NCI-H69 (cell line): Measurements from ENCODE around the gene ALG9.
"Not testable (repeated sequence)": the region's sequence is repeated elsewhere in the genome, so short reads cannot be mapped to it uniquely, and the experiment has no call there.

ENCODE experiments used
- DNase-seq: peaks from one replicate; lab custom pipeline; 2025; lab: John Stamatoyannopoulos, UW

ALG9 gene, protein sequence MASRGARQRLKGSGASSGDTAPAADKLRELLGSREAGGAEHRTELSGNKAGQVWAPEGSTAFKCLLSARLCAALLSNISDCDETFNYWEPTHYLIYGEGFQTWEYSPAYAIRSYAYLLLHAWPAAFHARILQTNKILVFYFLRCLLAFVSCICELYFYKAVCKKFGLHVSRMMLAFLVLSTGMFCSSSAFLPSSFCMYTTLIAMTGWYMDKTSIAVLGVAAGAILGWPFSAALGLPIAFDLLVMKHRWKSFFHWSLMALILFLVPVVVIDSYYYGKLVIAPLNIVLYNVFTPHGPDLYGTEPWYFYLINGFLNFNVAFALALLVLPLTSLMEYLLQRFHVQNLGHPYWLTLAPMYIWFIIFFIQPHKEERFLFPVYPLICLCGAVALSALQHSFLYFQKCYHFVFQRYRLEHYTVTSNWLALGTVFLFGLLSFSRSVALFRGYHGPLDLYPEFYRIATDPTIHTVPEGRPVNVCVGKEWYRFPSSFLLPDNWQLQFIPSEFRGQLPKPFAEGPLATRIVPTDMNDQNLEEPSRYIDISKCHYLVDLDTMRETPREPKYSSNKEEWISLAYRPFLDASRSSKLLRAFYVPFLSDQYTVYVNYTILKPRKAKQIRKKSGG

DNA sequence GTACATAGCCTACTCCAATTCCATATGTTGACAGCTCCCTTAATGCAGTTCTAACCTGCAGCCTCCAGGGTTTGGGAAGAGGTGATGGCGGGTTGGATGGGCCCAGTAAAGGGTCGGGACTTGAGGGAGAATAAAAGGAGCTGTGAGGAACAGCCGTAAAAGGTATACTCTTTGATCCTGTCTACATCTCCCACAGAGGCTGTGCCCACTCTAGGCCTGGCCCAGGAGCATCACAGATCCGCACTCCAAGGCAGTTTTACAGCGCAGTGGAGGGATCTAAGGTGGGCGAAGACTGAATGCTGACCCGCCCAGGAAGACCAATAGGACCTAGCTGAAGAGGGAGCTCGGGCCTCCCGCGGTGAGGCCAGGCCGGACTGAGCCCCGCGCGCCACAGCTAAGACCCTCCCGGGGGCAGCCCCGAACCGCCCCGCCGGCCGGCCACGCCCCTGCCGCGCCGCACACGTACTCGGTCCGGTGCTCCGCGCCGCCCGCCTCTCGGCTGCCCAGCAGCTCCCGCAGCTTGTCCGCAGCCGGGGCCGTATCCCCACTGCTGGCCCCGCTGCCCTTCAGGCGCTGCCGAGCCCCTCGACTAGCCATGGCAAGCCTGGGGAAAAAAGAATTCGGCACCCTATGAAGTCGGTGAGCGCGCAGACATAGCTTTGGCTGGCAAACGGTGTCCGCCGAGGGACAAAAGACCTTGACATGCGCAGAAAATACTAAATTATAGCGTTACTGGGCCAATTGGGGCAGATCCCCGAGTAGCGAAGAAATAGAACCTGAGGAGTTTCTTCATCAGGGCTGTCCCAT, at the start of gene ALG9:
ALG9 (minus strand) TSS at position 696 of the 807 bp plus-strand sequence; CDS start at position 597, 99 bp downstream.
- peak; percentile 93 for DNase-seq

DNA sequence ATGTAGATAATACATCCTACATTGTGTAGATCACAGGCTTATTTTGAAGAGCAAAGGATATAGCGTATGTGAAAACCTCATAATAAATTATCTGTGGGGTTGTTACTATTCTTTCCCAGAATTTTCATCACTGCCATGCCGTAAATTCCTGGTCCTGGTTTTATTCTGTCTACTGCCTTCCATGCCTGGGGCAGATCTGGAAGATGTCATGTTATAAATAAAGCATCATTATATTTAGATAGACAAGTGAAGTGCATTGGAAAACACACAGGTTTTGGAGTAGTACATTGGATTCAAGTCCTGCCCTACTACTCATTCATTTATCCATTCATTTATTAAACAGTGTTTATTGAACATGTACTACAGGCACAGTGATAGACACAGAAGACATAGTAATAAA, 49.5 kb upstream of the ALG9 start:
- no peak for DNase-seq

DNA sequence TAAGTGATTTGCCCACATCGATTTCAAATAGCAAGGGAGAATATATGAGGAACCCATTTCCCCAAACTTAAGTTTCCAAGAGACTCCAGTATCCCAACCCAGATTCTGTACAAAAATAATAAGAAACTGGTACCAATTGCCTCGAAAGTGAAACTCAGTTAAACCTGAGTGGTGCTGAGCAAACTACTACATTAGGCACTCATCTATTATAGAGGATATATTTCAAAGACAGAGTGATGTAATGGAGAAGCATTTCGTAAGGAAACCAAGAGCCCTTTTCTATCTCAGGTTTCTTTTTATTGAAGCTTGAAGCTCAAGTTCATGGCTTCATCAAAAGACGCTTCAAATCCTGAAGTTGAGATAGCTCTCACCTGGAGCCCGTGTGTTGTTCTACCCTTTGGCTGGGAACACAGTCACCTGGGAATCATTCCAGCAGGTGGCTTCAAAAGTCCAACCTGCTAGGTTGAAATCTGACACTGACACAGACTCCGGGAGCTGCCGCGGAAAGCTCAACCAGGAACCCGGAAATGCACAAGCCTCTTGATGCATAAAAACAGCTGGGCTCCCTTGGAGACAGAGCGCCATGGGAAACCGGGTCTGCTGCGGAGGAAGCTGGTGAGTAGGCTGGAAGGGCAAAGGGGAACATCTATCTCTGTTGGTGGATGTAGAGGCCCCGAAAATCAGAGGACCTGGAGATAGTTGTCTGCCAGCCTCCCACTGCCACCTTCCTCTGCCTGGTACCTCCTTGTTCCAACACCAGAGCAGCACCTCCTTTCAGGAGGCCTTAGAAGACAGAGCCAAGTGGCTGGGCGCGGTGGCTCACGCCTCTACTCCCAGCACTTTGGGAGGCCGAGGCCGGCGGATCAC, 47.2 kb upstream of the ALG9 start, which contains the start of gene C11orf52:
C11orf52 (plus strand) TSS at position 524 of the 867 bp plus-strand sequence; CDS start at position 584, 60 bp downstream.
- DNase-seq: peak; percentile 98

DNA sequence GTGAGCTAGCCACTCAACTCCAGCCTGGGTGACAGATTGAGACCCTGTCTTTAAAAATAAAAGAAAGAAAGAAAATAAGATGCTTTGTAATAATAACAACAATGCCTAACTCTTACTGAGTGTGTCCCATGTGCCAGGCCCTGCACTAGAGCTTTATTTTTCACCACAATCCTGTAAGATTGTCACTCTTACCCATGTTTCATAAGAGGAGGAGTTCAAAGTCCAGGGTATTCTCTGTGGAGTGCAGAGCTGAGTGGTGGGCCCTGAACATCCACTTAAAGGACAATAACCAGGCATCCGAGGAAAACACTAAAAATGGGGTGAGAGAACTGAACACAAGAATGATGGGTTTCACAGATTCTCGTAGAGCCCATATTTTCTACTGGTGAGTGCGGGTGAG, 46.4 kb upstream of the ALG9 start:
- no peak for DNase-seq

DNA sequence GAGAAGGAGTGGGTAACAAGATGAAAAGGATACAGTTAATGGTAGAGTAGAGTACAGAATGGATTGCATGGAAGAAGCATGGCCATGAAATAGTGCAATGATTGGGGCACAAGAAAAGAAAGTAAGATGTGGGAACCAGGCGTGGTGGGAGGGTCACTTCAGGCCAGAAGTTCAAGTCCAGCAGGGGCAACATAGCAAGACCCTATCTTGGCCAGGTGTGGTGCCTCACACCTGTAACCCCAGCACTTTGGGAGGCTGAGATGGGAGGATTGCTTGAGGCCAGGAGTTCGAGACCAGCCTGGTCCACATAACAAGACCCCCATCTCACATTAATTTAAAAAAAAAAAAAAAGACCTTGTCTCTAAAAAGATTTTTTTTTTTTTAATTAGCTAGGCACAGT, 45.9 kb upstream of the ALG9 start:
- DNase-seq: no peak

DNA sequence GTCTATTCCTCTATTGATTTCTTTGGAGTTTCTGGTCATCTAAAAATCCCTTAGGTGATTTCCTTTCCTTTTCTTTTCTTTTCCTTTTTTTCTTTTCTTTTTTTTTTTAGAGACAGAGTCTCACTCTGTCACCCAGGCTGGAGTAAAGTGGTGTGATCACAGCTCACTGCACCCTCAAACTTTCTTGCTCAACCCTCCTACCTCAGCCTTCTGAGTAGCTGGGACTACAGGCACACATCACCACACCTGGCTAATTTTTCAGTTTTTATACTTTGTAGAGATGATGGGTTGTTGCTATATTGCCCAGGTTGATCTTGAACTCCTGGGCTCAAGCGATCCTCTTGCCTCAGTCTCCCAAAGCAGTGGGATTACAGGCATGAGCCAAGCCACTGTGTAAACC, 45.4 kb upstream of the ALG9 start:
- no peak for DNase-seq

DNA sequence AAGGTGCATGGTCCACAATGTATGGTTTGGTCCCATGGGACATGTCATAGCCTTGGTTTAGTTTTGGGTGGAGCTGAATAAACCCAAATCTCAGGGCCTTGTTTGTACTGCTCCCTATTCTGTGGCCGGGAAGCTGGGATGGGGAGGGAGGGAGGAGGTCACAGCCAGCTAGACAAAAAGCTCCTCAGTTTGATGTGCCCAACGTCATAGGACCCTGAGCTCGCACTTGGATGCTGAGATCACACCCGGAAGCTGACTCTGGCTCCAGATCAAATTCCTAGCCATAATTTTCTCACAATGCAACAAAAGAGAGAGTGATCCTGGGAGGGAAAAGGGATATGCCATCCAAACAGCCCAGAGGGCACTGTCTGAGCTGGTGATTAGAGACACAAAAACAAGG, 42.6 kb upstream of the ALG9 start:
- DNase-seq: peak; percentile 91

DNA sequence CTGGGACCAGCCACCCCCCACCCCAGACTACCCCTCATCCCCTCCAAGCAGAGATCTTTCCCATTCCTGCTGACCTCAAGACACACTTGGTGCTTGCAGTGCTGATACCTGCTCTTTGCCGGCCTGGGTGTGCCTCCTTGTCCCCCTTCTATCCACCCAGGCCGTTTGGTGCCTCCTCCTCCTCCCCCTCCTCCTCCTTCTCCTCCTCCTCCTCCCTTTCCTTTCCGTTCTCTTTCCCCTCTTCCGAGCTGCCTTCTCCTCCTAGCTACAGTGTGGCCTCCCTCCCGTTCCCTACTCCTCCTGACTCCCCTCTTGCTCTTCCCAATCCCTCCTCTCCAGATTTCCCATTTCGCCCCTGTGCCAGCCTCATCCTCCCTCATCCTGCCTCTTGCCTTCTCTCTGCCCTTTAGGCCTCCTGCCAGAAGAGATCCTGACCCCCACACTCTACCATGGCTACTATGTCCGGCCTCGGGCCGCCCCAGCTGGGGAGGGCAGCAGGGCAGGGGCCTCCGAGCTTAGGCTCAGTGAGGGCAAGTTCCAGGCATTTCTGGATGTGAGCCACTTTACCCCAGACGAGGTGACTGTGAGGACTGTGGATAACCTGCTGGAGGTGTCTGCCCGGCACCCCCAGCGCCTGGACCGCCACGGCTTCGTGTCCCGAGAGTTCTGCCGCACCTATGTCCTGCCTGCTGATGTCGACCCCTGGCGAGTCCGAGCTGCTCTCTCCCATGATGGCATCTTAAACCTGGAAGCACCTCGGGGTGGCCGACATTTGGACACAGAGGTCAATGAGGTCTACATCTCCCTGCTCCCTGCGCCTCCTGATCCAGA, 41.9 kb upstream of the ALG9 start:
- no peak for DNase-seq

DNA sequence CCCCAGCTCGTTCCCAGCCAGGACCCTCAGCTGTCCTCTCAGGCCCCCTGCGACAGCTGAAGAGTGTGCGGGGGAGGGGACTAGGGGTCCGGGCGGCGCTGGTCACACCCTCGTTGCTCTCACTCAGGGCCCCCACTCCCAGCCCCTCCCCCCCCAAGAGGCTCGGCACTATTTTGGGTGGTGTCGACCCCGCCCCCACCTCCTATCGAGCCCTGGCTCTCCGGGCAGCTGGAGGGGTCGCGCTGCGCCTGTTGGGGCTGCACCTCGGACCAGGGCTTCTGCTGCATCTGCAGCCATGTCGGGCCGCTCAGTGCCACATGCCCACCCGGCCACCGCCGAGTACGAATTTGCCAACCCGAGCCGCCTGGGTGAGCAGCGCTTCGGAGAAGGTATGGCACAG, 41.2 kb upstream of the ALG9 start, which contains the start of gene HSPB2:
HSPB2 (plus strand) TSS at position 200 of the 400 bp plus-strand sequence; CDS start at position 296, 96 bp downstream.
- DNase-seq: no peak

DNA sequence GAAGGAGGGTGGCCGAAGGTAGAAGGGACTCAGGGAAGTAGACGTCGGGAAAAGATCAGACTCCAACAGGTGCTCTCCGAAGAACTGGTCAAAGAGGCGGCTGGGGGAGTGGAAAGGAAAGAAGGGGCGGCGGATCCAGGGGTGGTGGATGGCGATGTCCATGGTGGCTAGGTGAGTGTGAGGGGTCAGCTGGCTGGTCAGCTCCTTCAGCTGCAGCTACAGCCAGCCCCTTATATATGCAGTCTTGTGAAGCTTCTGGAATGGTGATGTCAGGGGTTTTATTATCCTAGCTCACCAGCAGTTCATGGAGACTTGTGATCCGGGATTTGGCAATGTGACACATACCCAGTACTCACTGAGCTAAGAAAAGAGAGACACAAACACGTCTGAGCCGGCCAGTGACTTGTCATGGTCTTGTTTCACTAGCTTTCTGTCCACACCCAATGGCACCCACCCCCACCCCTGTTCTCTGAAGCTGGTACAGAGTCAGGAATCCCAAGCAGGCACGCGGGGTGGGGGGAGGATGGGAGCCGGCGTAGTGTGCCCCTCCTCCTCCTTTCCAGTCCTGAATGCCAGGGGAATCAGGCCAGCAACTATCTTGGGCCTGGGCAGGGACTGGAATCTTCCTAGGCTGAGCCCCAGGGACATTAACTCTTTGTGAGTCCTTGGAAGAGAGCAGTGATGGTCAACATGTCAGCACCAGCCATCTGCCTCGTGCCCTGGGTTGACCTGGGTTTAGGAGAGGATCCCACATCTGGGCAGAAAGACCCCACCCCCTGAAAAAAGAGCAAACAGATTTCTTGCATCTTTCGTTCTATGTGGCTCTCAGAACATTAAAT, 40.4 kb upstream of the ALG9 start, which contains the start of gene CRYAB:
CRYAB (minus strand) TSS at position 208 of the 839 bp plus-strand sequence; CDS start at position 162, 46 bp downstream.
- no peak for DNase-seq

DNA sequence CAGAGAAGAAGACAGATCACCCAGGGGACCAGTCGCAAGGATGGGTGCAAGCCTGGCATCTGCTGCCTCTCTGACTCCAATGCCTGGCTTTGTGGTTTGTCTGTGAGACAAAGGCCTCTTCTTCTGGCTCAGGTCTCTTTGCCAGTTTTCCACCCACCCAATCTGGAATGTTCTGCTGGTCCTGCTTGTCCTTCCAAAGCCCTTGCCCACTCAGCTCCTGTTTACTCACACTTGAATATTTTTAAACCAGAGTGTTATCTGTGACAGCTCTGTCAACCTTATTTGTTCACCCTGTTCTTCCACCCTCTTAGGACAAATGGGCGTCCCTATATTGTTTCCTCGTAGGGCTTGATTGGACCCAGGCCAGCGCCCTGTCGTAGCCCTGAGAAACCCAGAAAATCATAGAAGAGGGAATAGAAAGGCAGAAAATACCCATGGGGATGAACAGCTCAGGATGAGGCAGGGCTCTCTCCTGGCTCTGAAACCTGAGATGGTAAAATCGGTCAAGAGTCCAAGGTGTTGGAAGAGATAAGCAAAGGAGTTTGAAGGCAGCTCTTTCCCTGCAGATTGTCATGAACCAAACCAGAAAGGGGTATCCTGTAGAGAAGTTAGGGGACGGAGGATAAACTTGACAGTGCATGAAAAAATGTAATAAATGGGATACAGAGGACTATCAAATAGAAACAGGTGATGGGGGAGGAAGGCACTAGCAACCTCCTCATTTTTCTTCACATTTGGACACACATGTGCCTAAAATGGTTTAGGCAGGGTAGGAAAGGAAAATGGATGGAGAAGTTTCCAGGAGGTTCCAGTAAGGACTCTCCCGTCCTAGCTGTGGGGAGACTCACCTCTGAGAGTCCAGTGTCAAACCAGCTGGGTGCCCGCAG, 39.5 kb upstream of the ALG9 start:
- peak; percentile 13 for DNase-seq

DNA sequence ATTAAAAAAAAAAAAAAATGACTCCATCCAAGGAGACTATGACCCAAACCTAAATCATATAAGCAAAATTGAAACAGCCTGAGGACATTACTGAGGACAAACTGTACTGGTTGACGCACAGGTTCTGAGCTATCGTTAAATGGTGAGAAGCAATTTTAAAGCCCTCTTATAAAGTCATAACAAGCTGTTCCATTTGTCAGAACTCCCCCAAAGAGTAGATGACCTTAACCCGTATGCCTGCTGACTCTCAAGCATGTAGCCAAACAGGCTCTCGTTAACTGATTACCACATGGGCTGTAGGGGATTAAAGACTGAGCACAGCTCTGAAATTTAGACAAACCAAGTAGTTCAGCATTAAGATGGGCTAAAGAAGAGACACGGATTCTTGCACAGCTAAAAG, 38.0 kb upstream of the ALG9 start:
- no peak for DNase-seq

DNA sequence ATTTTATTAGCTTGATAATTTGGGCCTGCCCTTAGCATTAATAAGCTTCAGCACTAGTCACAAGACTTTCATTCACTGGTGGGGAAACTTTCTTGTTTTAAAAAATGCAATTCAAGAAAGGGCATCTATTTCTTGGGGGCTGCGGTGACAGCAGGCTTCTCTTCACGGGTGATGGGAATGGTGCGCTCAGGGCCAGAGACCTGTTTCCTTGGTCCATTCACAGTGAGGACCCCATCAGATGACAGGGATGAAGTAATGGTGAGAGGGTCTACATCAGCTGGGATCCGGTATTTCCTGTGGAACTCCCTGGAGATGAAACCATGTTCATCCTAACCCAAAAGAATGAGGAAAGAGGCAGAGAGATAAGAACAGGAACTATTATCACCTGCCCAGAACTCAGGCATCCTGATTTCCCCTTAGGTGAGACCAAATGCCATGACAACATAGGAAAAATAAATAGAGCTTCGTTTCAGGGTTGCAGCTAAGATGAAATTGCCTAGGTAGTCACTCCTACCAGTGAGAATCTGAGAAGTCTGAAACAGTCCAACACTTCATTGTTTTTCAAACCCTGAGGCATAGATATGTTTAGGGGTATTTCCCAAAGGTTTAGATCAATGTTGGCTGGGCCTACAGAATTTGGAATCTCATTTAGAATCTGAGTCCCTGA, 37.4 kb upstream of the ALG9 start:
- no peak for DNase-seq

DNA sequence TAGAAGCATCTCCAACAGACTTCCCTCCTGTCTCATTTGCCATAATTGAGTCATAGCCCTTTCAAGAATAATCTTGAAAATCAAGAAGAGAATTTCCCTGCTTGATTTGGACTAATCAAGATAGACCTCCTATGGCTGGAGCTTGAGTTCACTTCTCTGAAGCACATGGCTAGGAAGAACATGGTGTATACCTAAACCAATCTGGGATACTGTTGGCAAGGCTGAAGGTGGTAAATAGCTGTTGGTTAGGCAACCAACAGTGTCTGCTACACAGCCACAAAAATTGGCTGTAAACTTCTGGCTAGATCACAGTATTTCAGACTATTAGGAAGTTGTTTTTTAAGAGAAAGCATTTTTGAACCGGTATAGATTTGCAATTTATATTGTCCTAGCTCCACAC, 35.3 kb upstream of the ALG9 start:
- no peak for DNase-seq

DNA sequence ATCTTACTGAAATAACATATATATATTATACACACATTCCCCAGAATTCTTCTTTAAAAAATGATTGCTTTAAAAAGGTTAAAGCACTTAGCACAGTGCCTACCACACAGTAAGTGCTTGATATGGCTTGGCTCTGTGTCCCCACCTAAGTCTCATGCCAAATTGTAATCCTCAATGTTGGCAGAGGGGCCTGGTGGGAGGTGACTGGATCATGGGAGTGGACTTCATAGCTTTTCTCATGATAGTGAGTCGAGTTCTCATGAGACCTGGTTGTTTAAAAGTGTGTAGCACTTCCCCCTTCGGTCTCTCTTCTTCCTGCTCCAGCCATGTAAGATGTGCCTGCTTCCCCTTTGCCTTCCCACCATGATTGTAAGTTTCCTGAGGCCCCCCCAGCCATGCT, 34.0 kb upstream of the ALG9 start:
- no peak for DNase-seq

DNA sequence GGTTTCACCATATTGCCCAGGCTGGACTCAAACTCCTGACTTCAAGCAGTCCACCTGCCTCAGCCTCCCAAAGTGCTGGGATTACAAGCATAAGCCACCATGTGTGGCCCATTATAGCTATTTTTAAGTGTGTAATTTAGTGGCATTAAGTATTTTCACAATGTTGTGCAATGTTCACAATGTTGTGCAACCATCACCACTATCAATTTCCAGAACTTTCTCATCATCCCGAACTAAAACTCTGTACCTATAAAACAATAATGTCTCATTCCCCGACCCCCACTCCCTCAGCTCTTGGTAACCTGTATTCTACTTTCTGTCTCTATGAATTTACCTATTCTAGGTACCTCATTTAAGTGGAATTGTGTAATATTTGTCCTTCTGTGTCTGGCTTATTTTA, 15.5 kb upstream of the ALG9 start:
- no peak for DNase-seq

DNA sequence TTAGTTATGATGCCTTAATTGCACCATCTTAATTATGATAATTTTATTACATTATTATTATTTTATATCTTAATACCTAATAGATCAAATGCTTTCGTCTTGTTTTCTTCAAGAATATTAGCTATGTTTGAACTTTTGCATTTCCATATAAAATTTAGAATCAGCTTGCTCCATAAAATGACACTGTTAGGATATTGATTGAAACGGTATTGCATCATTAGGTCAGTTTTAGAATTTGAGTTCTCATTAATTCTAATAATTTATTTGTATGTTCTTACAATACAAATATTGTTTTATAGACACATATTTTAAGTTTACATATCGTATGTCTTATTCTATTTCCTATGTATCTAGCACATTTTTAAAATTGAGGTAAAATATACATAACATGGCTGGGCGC, 14.7 kb upstream of the ALG9 start:
- no peak for DNase-seq

DNA sequence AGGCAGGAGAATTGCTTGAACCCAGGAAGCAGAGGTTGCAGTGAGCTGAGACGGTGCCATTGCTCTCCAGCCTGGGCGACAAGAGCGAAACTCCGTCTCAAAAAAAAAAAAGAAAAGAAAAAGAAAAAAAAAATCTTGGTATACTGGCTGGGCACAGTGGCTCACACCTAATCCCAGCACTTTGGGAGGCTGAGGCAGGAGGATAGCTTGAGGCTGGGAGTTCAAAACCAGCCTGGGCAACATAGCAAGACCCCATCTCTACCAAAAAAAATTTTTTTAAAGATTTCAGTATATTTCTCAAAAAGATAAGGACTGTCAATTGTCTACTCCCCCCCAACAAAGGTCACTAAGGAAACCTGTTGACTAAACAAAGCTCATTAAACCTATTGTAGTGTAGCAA, 13.7 kb upstream of the ALG9 start:
- DNase-seq: not testable (repeated sequence)
